Left lung (tissue), 10 donors: ENCODE data around the gene GABBR1. TPM values are rescaled to one million over a fixed set of nuclear protein-coding genes. Genes with fewer than 3 reads are reported as not detected.

Experiments
- ATAC-seq: fragments of 200-7000 bp; cut with Tn5 transposase; one replicate; pipeline ENCODE4 v1.9.1; 2020; ENCODE audit warnings: moderate library complexity
- DNase-seq, 4 donors: peaks; one replicate each; pipeline ENCODE4 v3.0.0-alpha.2; 2013 to 2020
- H3K27ac ChIP-seq, 2 donors: fragments of 200-600 bp; sonication (generic) in 1 of 2; one replicate each; pipeline versions ENCODE4 v1.5.0 to v1.8.0; 2020 to 2021
- H3K27me3 ChIP-seq, 2 donors: fragments of 200-600 bp; sonication (generic) in 1 of 2; one replicate each; pipeline versions ENCODE4 v1.5.0 to v1.8.0; 2020 to 2021
- H3K36me3 ChIP-seq, 2 donors: fragments of 200-600 bp; sonication (generic) in 1 of 2; one replicate each; pipeline versions ENCODE4 v1.5.0 to v1.8.0; 2020 to 2021
- H3K4me1 ChIP-seq, 2 donors: fragments of 200-600 bp; one replicate each; pipeline ENCODE4 v1.8.0; 2021
- H3K4me3 ChIP-seq, 2 donors: fragments of 200-600 bp; sonication (generic) in 1 of 2; one replicate each; pipeline versions ENCODE4 v1.5.0 to v1.8.0; 2020 to 2021; ENCODE audit warnings: mild to moderate bottlenecking in 1 of 2
- H3K9me3 ChIP-seq, 2 donors: fragments of 200-600 bp; sonication (generic) in 1 of 2; one replicate each; pipeline versions ENCODE4 v1.5.0 to v1.8.0; 2020 to 2021
- intact Hi-C, 2 donors: fragments of 100-400 bp; cut with DNase I; formaldehyde crosslinking; loops; one replicate each; pipeline versions ENCODE4 v1.11.2 to v1.14.2; 2022
- polyA plus RNA-seq, 6 donors: library from polyadenylated mRNA; unstranded; fragments of 120-200 nt; gene quantifications; one replicate each; pipeline ENCODE4 v1.2.1, GENCODE V29; 2013; ENCODE audit not compliant: insufficient read length in 6 of 6
- total RNA-seq, 2 donors: library from RNA; stranded (reverse); fragmentation: NEBNext Ultra II Directional; extraction: Animal tissue kit (Norgen Biotek cat#: 25700); gene quantifications; one replicate each; pipeline ENCODE4 v1.2.1, GENCODE V29; 2021
- TF ChIP-seq, protein P1 (sequence below), 2 donors: fragments of 200-600 bp; sonication (generic) in 1 of 2; IDR thresholded peaks; one replicate each; pipeline versions ENCODE4 v1.5.0 to v1.8.0; 2021; ENCODE audit warnings: antibody characterized with exemption in 2 of 2
- donor health status: DM: no; HTN: yes; CAD: no.
- donor health status: DM: no; HTN: no; CAD: no.

The GABBR1 gene
- total and polyA plus RNA-seq, 8 donors: 25.0 to 122 (median 92.0) TPM

DNA sequence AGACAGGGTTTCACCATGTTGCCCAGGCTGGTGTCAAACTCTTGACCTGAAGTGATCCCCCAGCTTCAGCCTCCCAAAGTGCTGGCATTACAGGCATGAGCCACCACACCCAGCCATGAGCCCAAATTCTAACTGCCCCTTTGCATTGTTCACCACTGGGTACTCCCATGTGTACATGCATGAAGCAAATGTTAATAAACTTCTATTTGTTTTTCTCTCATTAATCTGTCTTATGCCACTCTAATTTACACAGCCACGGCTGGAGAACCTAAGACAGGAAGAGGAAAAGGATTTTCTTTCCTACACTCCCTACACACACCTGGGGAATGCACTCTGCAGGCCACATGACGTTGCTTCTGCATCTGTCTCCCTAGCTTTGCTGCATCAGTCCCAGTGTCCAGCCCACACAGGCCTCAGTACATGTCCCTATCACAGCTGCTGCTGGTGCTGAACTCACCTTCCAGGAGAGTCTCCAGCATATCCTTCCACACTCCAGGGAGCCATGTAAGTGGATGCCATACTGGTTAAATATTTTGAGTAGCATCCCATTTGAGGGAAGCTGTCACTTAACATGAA, 34.7 kb downstream of the GABBR1 start:
- Histone ChIP-seq H3K27ac (no peak overlapping the region), H3K36me3 (peaks cover 0 to 37% of the 10 kb centered on the region in 2 donors), H3K27me3 (peaks cover 3 to 11% of the 10 kb centered on the region in 2 donors), H3K4me1 (no peaks in the 10 kb centered on the region), H3K9me3 (no peaks in the 10 kb centered on the region), H3K4me3 (no peak overlapping the region)
- intact Hi-C loops: no loop called here
- DNase-seq (no peak), ATAC-seq (no peak)
- TF ChIP-seq, protein P1, sequence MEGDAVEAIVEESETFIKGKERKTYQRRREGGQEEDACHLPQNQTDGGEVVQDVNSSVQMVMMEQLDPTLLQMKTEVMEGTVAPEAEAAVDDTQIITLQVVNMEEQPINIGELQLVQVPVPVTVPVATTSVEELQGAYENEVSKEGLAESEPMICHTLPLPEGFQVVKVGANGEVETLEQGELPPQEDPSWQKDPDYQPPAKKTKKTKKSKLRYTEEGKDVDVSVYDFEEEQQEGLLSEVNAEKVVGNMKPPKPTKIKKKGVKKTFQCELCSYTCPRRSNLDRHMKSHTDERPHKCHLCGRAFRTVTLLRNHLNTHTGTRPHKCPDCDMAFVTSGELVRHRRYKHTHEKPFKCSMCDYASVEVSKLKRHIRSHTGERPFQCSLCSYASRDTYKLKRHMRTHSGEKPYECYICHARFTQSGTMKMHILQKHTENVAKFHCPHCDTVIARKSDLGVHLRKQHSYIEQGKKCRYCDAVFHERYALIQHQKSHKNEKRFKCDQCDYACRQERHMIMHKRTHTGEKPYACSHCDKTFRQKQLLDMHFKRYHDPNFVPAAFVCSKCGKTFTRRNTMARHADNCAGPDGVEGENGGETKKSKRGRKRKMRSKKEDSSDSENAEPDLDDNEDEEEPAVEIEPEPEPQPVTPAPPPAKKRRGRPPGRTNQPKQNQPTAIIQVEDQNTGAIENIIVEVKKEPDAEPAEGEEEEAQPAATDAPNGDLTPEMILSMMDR (IDR thresholded peaks at IDR 0.05): no peak

DNA sequence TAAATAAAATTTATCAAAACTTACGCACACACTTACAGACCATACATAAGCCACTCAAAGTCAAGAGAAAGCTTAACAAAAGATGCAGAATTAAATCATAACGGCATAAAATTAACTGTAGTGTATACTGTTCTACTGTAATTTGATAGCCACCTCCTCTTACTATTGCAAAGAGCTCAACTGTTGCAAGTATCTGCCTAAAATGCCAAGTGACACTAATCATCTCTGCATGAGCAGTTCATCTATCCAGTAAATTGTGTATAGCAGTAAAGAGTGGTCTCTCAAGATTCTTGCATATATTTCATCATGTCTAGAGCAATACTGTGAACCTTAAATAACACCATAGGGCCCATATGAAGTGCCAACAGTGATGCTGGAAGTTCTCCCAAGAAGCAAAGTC, 35.8 kb downstream of the GABBR1 start:
- peaks cover 0 to 27% of the 10 kb centered on the region in 2 donors for H3K36me3 ChIP-seq
- H3K4me3 ChIP-seq: no peak overlapping the region
- DNase-seq (no peak), ATAC-seq (no peak)
- TF ChIP-seq, protein P1 (IDR thresholded peaks at IDR 0.05): no peak
- H3K27me3 ChIP-seq: peaks cover 3 to 19% of the 10 kb centered on the region in 2 donors
- H3K27ac ChIP-seq: no peak overlapping the region
- H3K4me1 ChIP-seq: no peaks in the 10 kb centered on the region
- intact Hi-C loops: no loop called here
- H3K9me3 ChIP-seq: no peaks in the 10 kb centered on the region

DNA sequence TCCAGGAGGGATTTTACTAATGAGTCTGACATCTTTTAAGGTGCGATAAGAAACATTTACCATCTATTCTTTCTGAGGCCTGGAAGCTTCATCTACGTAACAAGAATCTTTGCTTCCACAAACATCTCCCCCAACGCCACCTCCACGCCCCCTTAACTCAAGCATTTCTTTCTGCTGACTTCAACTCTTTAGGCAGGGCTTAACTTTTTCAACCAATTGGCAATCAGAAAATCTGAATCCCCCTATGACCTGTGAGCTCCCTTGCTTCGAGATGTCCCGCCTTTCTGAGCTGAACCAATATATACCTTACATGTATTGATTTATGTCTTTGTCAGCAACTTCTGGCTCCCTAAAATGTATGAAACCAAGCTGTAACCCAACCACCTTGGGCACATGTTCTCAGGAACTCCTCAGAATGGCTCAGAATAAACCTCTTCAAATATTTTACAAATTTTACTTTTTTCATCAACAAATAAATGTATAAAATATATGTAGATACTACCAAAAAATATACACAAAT, 36.5 kb downstream of the GABBR1 start:
- no peaks in the 10 kb centered on the region for H3K4me1 ChIP-seq
- intact Hi-C loops: no loop called here
- ATAC-seq: no peak
- H3K36me3 ChIP-seq: peaks cover 0 to 19% of the 10 kb centered on the region in 2 donors
- no peak overlapping the region for H3K4me3 ChIP-seq
- peaks cover 3 to 25% of the 10 kb centered on the region in 2 donors for H3K27me3 ChIP-seq
- no peaks in the 10 kb centered on the region for H3K9me3 ChIP-seq
- no peak overlapping the region for H3K27ac ChIP-seq
- no peak for DNase-seq
- TF ChIP-seq, protein P1 (IDR thresholded peaks at IDR 0.05): no peak

DNA sequence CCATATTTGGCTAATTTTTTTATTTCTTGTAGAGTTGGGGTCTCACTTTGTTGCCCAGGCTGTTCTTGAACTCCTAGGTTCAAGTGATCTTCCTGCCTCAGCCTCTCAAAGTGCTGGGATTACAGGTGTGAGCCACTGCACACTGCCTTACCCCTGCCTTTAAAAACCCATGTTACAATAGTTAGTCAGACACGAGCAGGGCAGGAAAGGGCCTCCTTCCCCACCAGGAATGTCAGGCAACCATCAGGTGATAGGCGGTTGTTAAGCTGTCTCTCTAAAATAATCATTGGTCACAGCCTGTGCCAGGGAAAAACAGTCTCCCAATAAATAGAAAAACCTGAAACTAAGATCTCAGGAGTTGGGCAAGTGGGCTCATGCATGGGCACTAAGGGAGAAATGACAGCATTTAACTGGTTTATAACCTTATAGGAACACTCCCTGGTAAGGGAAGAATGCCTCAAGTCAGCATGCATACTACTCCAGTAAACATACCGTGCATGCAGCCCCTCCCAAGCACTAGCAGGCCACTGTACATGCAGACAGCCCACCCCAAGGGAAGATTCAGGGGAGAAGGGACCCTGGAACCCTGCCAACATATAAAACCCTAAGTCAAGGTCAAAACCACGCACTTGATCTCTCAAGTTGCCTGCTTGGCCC, 39.7 kb downstream of the GABBR1 start:
- Histone ChIP-seq H3K4me3 (no peak overlapping the region), H3K36me3 (no peaks in the 10 kb centered on the region), H3K27ac (no peak overlapping the region), H3K4me1 (no peaks in the 10 kb centered on the region), H3K27me3 (peaks cover 3 to 33% of the 10 kb centered on the region in 2 donors), H3K9me3 (no peaks in the 10 kb centered on the region)
- intact Hi-C loops: no loop called here
- DNase-seq (no peak), ATAC-seq (no peak)
- TF ChIP-seq, protein P1 (IDR thresholded peaks at IDR 0.05): no peak

DNA sequence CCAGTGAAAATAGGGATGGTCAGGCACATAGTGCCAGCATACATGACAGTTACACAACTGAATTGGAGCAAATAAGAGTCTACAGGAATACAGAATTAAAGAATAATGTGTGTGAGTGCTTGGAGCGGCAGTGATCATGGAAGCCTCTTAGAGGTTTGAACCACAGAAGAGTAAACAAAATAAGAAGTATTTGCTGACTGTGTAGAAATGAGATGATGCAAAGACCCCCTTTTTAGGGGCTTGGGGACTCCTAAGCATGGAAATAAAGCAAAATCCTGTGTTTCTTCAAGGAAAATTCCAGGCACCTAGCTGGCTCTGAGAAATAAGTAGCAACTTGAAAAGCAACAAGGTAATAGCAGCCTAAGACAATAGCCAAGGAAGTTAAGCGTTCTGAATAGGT, 41.3 kb downstream of the GABBR1 start:
- peaks cover 5 to 33% of the 10 kb centered on the region in 2 donors for H3K27me3 ChIP-seq
- intact Hi-C loops: no loop called here
- DNase-seq (no peak), ATAC-seq (no peak)
- no peak overlapping the region for H3K27ac ChIP-seq
- H3K4me3 ChIP-seq: no peak overlapping the region
- no peaks in the 10 kb centered on the region for H3K9me3 ChIP-seq
- H3K36me3 ChIP-seq: no peaks in the 10 kb centered on the region
- TF ChIP-seq, protein P1 (IDR thresholded peaks at IDR 0.05): no peak
- no peaks in the 10 kb centered on the region for H3K4me1 ChIP-seq
